Bronchial epithelial cell (primary cell): ENCODE data around the gene SEMA4B. TPM values are rescaled to one million over a fixed set of nuclear protein-coding genes. Genes with fewer than 3 reads are reported as not detected.
A peak's percentile ranks its signal among the peaks of the same experiment; 100 is the strongest.

ENCODE experiments used
- DNase-seq: peaks from one replicate; pipeline ENCODE4 v3.0.0-alpha.2; 2010; ENCODE audit warnings: low read depth
- FAIRE-seq: peaks from 2 replicates; lab custom pipeline; 2011; peaks lifted over from hg19 to GRCh38; lab: Jason Lieb, UNC
- H3K27me3 ChIP-seq: 2 replicates; pipeline ENCODE4 v1.5.1; 2011; ENCODE audit warnings: low read length; ENCODE audit not compliant: control insufficient read depth, insufficient read depth
- H3K36me3 ChIP-seq: 2 replicates; pipeline ENCODE4 v1.5.1; 2011; ENCODE audit warnings: low read length; ENCODE audit not compliant: control insufficient read depth, insufficient read depth
- H3K4me3 ChIP-seq: 2 replicates; pipeline ENCODE4 v1.5.1; 2011; ENCODE audit warnings: mild to moderate bottlenecking, low read depth, low read length, control low read depth
- total RNA-seq: library from RNA; depleted of rRNA; stranded (reverse); fragments of >200 nt; gene quantifications from 2 replicates; pipeline ENCODE4 v1.2.1, GENCODE V29; 2014
- TF ChIP-seq, protein P1 (sequence below): IDR thresholded peaks from 2 replicates; pipeline ENCODE4 v1.5.1; 2011; ENCODE audit warnings: mild to moderate bottlenecking, moderate library complexity, low read length, control low read depth, inconsistent platforms; ENCODE audit not compliant: insufficient read depth, severe bottlenecking

SEMA4B gene
- total RNA-seq, 1 donor from 2014 or later, result 90.6 TPM

DNA sequence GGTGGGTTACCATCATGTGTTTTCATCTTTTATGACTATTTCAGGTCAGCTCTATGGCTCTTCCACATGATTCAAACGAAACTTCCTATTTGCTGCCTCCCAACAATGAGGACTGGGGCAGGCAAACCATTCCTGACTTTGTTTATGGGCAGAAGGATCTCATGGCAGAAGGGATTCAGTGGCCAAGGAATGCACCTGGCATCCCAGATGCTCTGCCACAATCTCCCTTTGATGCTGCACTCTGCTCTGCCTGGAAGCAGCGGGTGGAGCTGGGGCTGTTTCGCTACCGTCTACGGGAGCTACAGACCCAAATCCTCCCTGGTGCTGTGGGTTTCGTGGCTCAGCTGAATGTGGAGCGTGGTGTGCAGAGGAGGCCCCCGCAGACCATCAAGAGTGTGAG is 39.7 kb downstream of the SEMA4B start:
- Histone ChIP-seq H3K4me3 (no peak overlapping the region), H3K36me3 (peaks cover 5% of the 10 kb centered on the region), H3K27me3 (no peaks in the 10 kb centered on the region)
- DNase-seq, result no peak
- TF ChIP-seq, protein P1, sequence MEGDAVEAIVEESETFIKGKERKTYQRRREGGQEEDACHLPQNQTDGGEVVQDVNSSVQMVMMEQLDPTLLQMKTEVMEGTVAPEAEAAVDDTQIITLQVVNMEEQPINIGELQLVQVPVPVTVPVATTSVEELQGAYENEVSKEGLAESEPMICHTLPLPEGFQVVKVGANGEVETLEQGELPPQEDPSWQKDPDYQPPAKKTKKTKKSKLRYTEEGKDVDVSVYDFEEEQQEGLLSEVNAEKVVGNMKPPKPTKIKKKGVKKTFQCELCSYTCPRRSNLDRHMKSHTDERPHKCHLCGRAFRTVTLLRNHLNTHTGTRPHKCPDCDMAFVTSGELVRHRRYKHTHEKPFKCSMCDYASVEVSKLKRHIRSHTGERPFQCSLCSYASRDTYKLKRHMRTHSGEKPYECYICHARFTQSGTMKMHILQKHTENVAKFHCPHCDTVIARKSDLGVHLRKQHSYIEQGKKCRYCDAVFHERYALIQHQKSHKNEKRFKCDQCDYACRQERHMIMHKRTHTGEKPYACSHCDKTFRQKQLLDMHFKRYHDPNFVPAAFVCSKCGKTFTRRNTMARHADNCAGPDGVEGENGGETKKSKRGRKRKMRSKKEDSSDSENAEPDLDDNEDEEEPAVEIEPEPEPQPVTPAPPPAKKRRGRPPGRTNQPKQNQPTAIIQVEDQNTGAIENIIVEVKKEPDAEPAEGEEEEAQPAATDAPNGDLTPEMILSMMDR, result no peak
- no peak for FAIRE-seq

DNA sequence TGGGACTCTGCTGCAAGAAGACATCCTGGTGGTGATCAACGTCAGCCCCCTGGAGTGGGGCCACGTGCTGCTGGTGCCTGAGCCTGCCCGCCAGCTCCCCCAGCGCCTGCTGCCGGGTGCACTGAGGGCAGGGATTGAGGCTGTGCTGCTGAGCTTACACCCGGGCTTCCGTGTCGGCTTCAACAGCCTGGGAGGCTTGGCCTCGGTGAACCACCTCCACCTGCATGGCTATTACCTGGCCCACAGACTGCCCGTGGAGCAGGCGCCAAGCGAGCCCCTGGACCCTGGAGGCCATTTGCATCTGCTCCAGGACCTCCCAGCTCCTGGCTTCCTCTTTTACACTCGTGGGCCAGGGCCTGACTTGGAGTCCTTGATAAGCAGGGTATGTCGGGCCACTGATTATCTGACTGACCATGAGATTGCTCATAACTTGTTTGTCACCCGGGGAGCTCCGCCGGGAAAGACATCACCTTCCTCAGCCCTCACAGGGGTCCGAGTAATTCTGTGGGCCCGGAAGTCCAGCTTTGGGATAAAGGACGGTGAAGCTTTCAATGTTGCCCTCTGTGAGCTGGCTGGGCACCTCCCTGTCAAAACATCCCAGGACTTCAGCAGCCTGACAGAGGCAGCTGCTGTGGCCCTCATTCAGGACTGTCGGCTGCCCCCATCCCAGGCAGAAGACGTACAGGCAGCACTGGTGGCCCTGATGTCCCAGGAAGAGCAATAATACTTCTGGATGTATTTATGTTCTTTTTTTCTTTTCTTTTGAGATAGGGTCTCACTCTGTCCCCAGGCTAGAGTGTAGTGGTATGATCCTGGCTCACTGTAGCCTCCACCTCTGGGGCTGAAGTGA is 40.4 kb downstream of the SEMA4B start:
- DNase-seq (no peak), FAIRE-seq (no peak)
- TF ChIP-seq, protein P1, result no peak
- peaks cover 4% of the 10 kb centered on the region for H3K36me3 ChIP-seq
- no peaks in the 10 kb centered on the region for H3K27me3 ChIP-seq
- H3K4me3 ChIP-seq, result no peak overlapping the region

DNA sequence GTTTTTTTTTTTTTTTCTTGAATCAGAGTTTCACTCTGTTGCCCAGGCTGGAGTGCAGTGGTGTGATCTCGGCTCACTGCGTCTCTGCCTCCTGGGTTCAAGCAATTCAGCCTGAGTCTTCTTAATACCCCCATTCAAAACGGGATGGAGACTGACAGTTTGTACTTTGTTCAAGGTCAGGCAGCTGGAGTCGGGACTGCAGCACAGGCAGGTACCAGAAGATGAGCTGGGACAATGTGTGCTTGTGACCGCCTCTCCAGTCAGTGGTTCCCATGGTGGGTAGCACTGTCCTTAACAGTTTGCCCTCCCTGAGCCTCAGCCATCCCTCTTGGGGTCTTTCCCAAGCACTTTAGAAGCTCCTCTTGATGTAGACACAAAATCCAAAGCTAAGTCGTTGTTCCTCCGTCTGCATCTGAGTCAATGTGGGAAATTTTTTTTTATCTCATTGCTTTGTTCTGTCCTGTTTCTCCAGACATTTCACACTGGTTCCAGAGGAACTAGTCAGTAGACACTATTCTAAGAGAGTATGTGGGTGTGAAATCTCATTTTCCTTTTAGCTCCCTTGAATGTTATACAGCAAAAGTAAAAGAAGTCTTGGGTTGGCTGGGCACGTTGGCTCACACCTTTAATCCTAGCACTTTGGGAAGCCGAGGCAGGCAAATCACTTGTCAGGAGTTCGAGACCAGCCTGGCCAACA is 43.0 kb downstream of the SEMA4B start:
- DNase-seq, result no peak
- H3K27me3 ChIP-seq, result no peaks in the 10 kb centered on the region
- H3K36me3 ChIP-seq, result peaks cover 2% of the 10 kb centered on the region
- TF ChIP-seq, protein P1, result no peak
- H3K4me3 ChIP-seq, result no peak overlapping the region
- no peak for FAIRE-seq

DNA sequence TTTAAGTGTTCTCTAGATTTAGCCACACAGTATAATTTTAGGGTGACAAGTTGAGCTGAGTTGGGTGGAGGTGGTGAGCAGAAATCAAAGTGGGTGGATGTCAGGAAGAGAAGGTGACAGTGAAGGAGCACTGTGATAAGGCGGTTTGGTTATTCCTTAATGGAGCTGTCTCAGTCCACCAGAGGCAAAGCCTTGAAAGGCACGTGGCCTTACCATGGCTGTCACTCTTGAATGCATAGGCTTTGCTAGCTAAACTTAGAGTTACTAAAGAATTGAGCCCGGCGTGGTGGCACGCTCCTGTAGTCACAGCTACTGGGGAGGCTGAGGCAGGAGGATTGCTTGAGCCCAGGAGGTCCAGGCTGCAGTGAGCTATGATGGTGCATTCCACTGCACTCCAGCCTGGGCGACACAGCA is 47.7 kb downstream of the SEMA4B start:
- Histone ChIP-seq H3K36me3 (no peaks in the 10 kb centered on the region), H3K27me3 (no peaks in the 10 kb centered on the region), H3K4me3 (no peak overlapping the region)
- DNase-seq, result no peak
- FAIRE-seq, result no peak
- TF ChIP-seq, protein P1, result no peak

DNA sequence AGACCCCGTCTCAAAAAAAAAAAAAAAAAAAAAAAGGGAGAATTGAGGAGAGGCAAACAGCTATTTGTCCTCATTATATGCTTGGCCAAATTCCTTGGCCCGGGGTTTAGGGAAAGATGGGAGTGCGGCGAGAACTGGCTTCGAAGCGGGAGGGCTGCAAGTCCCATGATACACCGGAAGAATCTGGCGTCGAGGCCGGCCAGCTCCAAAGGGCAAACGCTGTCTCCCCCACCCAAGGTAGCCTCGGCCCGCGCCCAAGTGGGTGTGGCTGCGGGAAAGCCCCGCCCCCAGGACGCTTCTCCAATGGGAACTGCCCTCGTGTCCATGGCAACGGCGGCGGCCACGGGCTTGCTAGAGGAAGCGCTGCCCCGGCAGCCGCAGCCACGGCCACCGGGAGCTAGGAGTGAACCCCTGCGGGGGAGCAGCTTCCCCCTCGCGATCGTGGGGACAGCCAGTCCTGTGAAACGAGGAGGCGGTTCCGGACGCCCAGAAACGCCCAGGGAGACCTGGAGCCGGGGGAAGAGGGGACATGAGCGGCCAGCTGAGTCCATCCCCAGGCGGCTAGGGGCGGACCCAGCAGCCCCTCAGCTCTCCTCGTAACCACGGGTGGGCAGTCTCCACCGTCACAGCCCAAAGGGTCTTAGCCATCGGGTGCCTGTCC is 48.2 kb downstream of the SEMA4B start, which contains the start of gene TTLL13:
Gene TTLL13, plus strand, starts transcription at position 354 of the 661 bp plus-strand sequence. CDS start 1,075 bp downstream, outside the sequence.
- FAIRE-seq, result no peak

More for the DNA sequence above, 48.2 kb downstream of the SEMA4B start, which contains the start of gene TTLL13:
- Histone ChIP-seq H3K27me3 (no peaks in the 10 kb centered on the region), H3K4me3 (peak within 1 kb of the TSS; percentile 50), H3K36me3 (no peaks in the 10 kb centered on the region)
- TF ChIP-seq, protein P1, result no peak
- DNase-seq, result peak; percentile 59
